ENCODE results near the gene RSAD1.
"Not testable (repeated sequence)": the region's sequence is repeated elsewhere in the genome, so short reads cannot be mapped to it uniquely, and the experiment has no call there.

RSAD1 gene

DNA sequence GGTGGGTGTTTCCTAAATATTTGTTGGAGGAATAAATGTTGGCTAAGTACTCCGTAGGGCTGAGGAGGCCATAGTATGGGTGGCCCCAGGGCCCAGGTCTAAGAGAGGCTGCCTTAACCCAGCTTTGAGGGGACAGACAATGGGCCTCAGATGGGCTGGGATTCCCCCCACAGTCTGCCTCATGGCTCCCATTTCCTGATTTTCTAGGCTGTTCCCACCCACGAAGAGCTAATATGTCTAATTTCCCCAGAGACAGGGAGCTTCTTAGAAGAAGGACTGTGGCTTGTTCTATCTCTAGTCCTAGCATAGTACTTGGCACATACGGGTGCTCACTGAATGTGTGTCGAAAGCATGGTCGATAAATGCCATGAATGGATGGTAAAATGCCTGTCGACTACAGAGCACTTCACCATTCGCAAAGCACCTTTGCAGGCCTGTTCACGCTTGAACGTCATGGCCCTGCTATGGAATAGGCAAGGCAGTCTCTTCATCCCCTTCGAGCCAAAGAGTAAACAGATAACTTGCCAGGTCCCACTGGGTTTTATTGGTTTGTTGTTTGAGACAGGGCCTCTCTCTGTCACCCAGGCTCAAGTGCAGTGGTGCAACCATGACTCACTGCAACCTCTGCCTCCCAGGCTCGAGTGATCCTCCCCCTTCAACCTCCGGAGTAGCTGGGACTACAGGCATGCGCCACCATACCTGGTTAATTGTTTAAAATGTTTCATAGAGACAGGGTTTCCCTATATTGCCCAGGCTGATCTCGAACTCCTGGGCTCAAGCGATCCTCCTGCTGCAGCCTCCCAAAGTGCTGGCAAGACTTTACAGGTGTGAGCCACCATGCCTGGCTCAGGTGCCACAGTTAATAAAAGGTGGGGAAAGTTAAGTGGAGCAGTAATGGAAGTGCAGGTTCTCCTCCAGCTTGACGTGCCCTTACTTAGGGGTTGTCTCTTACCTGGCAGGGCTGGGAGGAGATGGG lies 19.7 kb upstream of the RSAD1 start:
- no peak for DNase-seq

DNA sequence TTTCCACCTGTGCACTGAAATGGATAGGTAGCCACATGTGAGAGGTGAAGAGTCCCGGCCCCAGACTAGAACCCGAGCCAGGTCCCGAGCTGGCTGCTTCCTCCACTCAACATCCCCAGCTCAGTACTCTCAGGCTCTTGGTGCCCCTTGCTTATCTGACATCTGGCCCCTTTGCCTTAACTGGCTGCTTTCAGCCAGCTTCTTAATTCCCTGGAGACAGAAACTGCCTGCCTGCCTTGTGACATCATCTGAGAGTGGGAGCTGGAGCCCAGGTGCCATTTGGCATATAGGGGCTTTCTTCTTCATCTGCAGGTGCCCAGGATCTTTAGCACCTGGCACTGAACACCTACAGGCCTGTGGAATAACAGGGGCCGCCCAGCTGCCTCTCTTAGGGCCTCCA lies 18.9 kb upstream of the RSAD1 start:
- DNase-seq, result no peak

DNA sequence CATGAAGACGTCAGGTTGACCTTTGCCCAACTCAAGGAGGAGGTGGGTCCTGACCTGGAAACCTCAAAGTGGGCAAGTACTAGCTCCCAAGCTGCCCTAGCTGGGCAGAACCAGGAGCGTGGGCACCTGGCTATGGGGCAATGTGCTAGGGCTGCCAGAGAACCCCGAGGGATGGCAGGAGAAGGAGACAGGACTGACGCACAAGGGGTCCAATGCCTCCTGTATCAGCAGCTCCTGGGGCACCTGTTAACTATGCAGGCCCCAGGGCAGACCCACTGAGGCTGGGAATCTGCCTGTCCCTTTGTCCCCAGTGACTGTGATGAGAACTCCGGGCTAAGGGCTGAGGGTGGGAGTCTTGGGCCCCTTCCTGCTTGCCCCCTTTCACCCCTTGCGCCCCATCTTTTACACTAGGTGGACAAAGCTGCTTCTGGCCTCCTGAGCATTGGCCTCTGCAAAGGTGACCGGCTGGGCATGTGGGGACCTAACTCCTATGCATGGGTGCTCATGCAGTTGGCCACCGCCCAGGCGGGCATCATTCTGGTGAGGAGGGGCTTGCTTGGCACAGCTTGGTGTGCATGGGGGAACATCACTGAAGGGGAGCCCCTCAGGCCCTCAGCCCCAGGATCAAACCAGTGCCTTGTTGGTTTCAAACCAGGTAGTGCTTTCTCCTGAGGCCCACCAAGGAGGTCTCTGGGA lies 17.7 kb upstream of the RSAD1 start:
- no peak for DNase-seq

DNA sequence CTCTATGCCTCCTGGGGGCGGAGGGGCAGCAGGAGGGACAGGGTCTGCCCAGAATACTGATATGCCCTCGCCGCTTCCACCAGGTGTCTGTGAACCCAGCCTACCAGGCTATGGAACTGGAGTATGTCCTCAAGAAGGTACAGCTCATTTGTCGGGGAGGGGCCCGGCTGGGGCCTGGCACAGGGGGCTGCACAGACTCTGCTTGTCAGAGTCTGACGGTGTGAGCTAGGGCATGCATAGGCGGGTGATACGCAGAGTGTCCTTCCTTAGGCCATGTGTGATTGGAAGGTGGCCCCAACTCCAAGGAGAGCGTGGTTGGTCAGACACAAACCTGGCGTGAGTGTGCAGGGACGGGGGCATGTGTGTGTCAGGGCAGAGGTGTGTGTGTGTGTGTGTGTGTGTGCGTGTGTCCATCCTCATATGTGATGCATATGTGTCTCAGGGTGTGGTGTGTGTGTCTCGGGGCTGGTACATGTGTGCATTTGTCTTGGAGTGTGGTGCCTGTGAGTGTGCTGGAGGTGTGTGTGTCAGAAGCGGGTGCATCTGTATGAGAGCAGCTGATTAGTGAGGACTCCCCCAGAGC lies 17.0 kb upstream of the RSAD1 start:
- no peak for DNase-seq

DNA sequence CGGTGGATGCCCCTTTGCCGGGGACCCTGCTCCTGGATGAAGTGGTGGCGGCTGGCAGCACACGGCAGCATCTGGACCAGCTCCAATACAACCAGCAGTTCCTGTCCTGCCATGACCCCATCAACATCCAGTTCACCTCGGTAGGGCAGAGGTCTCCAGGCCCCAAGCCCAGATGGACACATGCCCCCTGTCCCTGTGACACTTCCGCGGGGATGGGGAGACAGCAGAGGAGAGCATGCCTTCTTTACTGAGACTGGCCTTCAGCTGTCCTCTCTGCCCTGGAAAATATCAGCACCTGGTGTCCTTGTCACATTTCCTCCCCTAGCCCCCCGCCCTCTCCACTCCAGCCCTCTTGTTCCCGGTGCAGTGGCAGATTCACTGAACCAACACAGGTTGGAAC lies 16.2 kb upstream of the RSAD1 start:
- no peak for DNase-seq

DNA sequence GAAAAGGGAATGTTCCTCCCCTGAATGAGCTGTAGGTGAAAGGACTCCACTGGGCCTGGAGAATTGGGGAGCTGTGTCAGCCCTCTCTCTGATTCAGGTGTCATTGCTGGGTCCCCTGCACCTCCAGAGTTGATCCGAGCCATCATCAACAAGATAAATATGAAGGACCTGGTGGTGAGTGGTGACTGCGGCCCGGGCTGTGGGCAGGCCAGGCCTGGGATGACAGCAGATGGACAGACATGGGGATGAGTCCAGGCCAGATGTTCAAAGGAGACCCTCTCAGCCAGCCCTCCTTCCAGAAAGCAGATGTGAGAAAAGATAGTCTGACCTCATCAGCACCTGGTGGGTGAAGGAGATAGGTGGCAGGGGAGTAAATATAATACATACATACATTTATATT lies 14.5 kb upstream of the RSAD1 start:
- DNase-seq, result no peak

DNA sequence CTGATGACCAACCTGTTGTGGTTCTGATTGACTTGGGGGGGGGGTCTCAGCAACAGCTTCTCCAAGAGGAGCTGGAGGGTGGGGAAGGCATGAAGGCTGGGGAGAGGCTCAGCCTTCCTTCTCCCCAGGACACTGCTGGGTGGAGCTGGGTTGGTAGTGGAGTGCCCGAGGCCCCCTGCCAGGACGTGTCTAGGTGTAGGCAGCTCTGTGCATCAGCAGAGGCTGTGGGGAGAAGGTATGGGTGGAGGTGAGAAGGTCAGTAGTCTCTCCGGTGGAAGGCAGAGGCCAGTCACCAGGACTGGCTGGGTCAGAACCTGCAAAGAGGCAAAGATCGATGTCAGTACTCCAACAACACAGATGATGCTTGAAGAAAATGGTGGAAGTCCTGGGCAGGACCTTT lies 13.9 kb upstream of the RSAD1 start:
- no peak for DNase-seq

- DNase-seq, result no peak
These were observed 13.5 kb upstream of the RSAD1 start for GRCh38 chr17:50465171-50465570.

DNA sequence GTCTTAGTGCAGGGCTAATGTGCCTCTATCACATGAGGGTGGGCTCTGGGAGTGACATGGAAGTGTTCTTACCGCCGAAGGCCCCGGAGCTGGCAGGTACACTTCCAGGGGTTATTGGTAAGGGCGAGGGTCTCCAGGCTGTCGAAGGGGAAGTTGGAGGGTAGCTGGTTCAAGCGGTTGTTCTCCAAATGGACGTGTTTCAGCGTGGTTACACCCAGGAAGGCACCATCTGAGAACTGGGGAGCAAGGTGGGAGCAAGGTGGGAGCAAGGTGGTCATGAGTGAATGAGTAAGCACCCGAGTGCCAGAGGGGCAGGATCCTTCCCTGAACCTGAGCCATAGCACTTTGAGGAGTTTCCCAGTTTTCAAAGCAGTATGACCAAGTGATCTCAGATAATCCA lies 13.0 kb upstream of the RSAD1 start:
- DNase-seq, result no peak

- no peak for DNase-seq
These were observed 12.1 kb upstream of the RSAD1 start for GRCh38 chr17:50466371-50467113.

- no peak for DNase-seq
These were observed 11.4 kb upstream of the RSAD1 start for GRCh38 chr17:50467114-50467854.

DNA sequence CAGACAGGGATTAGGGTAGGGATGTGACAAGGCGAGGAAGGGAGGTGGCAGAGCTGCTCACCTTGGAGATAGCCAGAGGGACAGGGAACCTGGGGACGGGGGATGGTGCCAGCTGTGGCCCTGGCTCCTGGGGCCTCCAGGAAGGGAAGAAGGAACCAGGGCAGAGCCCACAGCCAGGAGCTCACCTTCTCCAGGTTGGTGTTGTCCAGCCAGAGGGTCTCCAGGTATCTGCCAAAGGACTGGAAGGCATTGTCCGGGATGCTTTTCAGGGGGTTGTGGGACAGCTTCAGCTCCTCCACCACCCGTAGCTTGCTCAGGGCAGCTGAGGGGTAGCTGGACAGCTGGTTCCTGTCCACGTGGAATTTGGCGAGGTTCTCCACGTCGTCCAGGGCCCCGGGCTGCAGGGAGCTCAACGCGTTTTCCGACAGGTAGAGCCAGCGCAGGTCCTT lies 10.8 kb upstream of the RSAD1 start:
- DNase-seq, result no peak

GRCh38 chr17:50468304-50469207 lies 10.1 kb upstream of the RSAD1 start, which contains the start of gene CHAD:
Gene CHAD (minus strand): TSS chr17:50468880. CDS start chr17:50468813, 67 bp downstream.
- no peak for DNase-seq

DNA sequence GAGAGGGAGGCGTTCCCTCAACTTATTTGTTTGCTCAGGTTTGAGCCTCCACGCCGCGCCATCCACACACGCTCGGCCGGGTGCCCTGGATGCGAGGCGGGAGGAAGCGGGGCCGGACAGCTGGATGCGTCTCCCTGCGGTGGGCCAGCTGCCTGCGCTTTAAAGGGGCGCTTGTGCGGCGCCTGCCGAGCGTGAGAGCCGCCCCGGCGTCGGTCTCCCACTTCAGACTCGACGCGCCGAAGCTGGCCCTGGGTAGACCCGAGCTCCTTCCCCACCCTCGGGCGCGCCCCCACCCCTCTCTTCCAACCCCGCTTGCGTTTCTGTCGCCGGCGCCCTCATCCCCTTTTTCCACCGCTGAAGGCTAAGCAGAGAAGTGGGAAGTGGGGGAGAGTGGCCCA lies 9.5 kb upstream of the RSAD1 start:
- no peak for DNase-seq

DNA sequence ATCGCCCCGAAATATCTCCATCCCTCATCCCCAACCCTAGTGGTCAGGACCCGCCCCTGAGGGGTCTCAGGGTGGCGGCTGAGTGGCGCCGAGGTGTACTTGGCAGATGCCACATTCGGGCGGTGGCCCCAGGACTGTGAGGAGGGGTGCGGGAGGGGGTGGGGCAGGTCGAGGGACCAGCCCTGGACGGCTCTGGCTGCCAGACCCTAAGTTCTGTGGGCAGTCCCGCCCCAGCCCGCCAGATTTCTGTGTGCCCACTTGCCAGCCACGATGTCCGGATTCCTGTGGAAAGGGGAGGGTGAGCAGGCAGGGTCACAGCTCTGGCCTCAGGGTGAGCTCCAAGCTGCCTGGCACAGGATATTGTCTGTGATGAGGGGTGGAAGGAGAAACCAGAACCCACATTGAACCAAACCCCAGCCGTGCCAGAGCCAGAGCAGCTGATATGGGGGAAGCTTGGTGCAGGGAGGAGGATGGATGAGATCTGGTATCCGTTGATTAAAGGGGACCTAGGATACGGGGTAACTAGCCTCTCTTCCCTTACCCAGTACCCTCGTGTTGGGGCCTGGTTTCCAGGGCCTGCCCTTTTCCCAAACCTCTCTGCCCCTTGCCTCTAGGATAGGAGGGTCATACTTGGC lies 8.9 kb upstream of the RSAD1 start:
- no peak for DNase-seq

- no peak for DNase-seq
These were observed 8.2 kb upstream of the RSAD1 start for GRCh38 chr17:50470426-50470825.

- no peak for DNase-seq
These were observed 7.4 kb upstream of the RSAD1 start for GRCh38 chr17:50471009-50471905.

DNA sequence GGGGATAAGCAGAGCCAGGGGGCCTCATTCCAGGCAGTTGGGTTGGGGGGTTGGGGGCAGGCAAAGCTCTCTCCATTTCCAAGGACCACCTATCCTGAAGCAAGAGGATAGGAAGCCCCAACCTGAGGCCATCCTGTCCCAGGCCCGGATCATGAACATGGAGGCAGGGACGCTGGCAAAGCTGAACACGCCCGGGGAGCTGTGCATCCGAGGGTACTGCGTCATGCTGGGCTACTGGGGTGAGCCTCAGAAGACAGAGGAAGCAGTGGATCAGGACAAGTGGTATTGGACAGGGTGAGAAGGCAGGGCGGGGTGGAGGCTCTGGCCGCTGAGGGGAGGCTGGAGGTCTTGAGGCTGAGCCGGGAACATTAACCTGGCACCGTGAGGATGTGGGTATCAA lies 6.4 kb upstream of the RSAD1 start:
- no peak for DNase-seq

GRCh38 chr17:50472761-50473161 lies 5.9 kb upstream of the RSAD1 start:
- DNase-seq, result not testable (repeated sequence)

DNA sequence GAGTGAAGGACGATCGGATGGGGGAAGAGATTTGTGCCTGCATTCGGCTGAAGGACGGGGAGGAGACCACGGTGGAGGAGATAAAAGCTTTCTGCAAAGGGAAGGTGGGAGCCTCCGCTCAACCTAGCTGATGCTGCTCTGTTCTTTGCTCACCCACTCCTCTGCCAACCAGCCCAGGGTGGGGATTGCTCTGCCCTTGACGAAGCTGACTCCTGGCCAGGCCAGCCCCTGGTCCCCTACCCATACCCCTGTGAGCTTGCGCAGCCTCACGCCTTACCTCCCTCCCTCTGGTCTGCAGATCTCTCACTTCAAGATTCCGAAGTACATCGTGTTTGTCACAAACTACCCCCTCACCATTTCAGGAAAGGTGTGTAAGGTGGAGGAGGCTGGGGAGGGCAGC lies 4.8 kb upstream of the RSAD1 start:
- DNase-seq, result no peak
